DND-41 (cell line): ENCODE measurements around the gene TMC7.

Experiments
- EZH2 ChIP-seq: IDR thresholded peaks from 3 replicates; pipeline ENCODE4 v1.6.1; 2012; ENCODE audit warnings: borderline replicate concordance, low read depth, mild to moderate bottlenecking, moderate library complexity, low read length, inconsistent platforms; ENCODE audit not compliant: severe bottlenecking
- TF ChIP-seq, protein P1 (sequence below): IDR thresholded peaks from 2 replicates; pipeline ENCODE4 v1.5.1; 2012; ENCODE audit warnings: borderline replicate concordance, low read length, moderate library complexity, mild to moderate bottlenecking; ENCODE audit not compliant: poor library complexity, severe bottlenecking; ENCODE audit errors: extremely low read depth

DNA sequence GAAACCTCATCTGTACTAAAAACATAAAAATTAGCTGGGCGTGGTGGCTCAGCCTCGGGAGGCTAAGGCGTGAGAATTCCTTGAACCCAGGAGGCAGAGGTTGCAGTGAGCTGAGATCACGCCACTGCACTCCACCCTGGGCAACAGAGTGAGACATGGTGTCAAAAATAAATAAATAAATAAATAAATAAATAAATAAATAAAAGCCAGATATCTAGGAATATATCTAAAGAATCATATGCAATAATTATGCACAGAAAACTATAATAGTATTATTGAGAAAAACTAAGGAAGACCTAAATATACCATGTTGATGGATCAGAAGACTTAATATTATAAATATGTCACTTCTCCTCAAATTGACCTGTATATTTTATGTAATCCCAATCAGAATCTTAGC, 37.0 kb downstream of the TMC7 start:
- TF ChIP-seq, protein P1, sequence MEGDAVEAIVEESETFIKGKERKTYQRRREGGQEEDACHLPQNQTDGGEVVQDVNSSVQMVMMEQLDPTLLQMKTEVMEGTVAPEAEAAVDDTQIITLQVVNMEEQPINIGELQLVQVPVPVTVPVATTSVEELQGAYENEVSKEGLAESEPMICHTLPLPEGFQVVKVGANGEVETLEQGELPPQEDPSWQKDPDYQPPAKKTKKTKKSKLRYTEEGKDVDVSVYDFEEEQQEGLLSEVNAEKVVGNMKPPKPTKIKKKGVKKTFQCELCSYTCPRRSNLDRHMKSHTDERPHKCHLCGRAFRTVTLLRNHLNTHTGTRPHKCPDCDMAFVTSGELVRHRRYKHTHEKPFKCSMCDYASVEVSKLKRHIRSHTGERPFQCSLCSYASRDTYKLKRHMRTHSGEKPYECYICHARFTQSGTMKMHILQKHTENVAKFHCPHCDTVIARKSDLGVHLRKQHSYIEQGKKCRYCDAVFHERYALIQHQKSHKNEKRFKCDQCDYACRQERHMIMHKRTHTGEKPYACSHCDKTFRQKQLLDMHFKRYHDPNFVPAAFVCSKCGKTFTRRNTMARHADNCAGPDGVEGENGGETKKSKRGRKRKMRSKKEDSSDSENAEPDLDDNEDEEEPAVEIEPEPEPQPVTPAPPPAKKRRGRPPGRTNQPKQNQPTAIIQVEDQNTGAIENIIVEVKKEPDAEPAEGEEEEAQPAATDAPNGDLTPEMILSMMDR: no peak
- TF ChIP-seq EZH2: no peak
